ENCODE measurements around the gene LRRC61.

The LRRC61 gene

GRCh38 chr7:150372271-150373048 is 49.3 kb downstream of the LRRC61 start:
- no peak for DNase-seq

- DNase-seq = no peak
These were observed 50.1 kb downstream of the LRRC61 start for GRCh38 chr7:150373049-150373801.

- DNase-seq = no peak
These were observed 50.9 kb downstream of the LRRC61 start for GRCh38 chr7:150374026-150374425.

GRCh38 chr7:150374472-150374871 is 51.3 kb downstream of the LRRC61 start:
- DNase-seq = no peak

- peak; percentile 59 for DNase-seq
These were observed 52.7 kb downstream of the LRRC61 start for GRCh38 chr7:150375662-150376521.

GRCh38 chr7:150376560-150376959 is 53.4 kb downstream of the LRRC61 start:
- no peak for DNase-seq

- DNase-seq = no peak
These were observed 54.0 kb downstream of the LRRC61 start for GRCh38 chr7:150377196-150377595.

- no peak for DNase-seq
These were observed 54.5 kb downstream of the LRRC61 start for GRCh38 chr7:150377635-150378034.

GRCh38 chr7:150378115-150378852 is 55.1 kb downstream of the LRRC61 start:
- peak; percentile 68 for DNase-seq

- peak; percentile 94 for DNase-seq
These were observed 55.8 kb downstream of the LRRC61 start, which contains the start of gene ZNF775 for GRCh38 chr7:150378853-150379440. Gene ZNF775, plus strand, starts transcription at chr7:150379330. Its CDS starts 9,141 bp downstream, at chr7:150388471.

- peak; percentile 30 for DNase-seq
These were observed 56.6 kb downstream of the LRRC61 start for GRCh38 chr7:150379441-150380379.

GRCh38 chr7:150380463-150380862 is 57.3 kb downstream of the LRRC61 start:
- no peak for DNase-seq

- DNase-seq = no peak
These were observed 57.9 kb downstream of the LRRC61 start for GRCh38 chr7:150381096-150381495.

GRCh38 chr7:150381785-150382122 is 58.6 kb downstream of the LRRC61 start:
- no peak for DNase-seq

GRCh38 chr7:150382123-150382843 is 59.1 kb downstream of the LRRC61 start:
- no peak for DNase-seq

- no peak for DNase-seq
These were observed 59.7 kb downstream of the LRRC61 start for GRCh38 chr7:150382844-150383225.

- DNase-seq = no peak
These were observed 60.7 kb downstream of the LRRC61 start for GRCh38 chr7:150383710-150384397.

- no peak for DNase-seq
These were observed 61.5 kb downstream of the LRRC61 start for GRCh38 chr7:150384406-150385301.

Data from CD4-positive, alpha-beta T cell treated with Interleukin-6 for 4 hours (primary cell).